ENCODE results near the gene NEGR1.

NEGR1 gene

DNA sequence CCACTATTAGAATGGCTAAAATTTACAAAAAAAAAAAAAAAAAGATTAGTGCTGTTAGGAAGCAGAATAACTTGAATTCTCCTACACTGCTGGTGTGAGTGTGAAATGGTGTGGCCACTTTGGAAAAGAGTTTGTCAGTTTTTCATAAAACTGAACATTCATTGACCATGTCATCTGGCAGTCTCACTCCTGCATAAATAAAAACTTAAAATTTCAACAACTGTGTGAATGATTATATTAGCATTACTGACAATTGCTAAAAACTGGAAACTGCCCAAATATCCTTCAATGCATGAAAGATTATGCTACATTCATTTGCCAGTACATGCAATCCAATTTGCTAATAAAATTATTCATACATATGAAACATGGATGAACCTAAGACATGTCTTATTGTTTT lies 570.9 kb downstream of the NEGR1 start:
- Mint-ChIP-seq H3K4me3 (no peak overlapping the region), H3K9me3 (ENCODE audit: low read depth) (peaks cover 17% of the 10 kb centered on the region), H3K27ac (no peak overlapping the region), H3K27me3 (no peaks in the 10 kb centered on the region), H3K4me1 (ENCODE audit: low read depth) (no peaks in the 10 kb centered on the region), H3K36me3 (no peaks in the 10 kb centered on the region)

DNA sequence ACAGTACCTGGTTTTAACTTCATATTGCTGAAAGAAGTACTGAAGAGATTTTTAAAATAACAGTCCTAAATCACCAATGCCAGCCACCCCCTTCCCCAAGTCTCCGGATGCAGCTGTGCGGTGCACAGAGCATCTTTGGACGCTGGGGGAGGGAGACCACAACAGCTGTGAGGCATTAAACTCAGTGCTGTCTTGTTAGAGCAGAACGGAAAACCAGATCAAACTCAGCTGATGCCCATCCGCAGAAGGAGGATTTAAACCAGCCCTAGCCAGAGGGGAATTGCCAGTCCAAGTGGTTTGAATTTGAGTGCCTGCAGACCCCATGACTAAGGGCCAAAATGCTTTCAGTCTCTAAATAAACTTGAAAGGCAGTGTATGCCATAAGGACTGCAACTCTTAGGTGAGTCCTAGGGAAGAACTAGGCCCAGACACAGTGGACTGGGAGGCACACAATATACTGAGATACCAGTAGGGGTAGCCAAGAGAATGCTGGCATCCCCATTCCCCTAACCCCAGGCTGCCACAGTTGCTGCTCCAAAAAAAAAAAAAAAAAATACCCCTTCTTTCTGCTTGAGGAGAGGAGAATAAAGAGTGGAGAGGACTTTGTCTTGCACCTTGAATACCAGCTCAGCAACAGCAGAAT lies 576.2 kb downstream of the NEGR1 start:
- Mint-ChIP-seq H3K9me3 (ENCODE audit: low read depth) (peaks cover 22% of the 10 kb centered on the region), H3K27me3 (no peaks in the 10 kb centered on the region), H3K4me1 (ENCODE audit: low read depth) (no peaks in the 10 kb centered on the region), H3K27ac (no peak overlapping the region), H3K36me3 (no peaks in the 10 kb centered on the region), H3K4me3 (no peak overlapping the region)

DNA sequence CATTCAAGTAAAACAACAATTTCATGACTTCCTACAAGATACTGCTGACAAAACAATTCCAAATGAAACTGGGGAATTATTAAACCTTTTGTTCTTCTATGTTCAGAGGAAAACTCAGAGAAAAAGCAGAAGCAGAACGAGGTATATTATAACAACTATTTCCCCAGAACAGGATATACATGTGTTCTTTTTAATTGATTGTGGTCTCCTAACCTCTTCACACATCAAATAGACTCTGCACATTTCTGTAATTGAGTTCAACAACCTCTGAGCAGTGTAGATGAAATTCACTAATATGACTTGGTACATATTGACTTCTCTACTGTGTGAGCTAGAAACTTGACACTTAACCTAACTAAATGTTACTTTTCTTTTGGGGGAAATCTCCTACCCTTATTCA lies 584.2 kb downstream of the NEGR1 start:
- Mint-ChIP-seq H3K36me3 (no peaks in the 10 kb centered on the region), H3K27ac (no peak overlapping the region), H3K4me3 (no peak overlapping the region), H3K4me1 (ENCODE audit: low read depth) (no peaks in the 10 kb centered on the region), H3K9me3 (ENCODE audit: low read depth) (peaks cover 14% of the 10 kb centered on the region), H3K27me3 (no peaks in the 10 kb centered on the region)

DNA sequence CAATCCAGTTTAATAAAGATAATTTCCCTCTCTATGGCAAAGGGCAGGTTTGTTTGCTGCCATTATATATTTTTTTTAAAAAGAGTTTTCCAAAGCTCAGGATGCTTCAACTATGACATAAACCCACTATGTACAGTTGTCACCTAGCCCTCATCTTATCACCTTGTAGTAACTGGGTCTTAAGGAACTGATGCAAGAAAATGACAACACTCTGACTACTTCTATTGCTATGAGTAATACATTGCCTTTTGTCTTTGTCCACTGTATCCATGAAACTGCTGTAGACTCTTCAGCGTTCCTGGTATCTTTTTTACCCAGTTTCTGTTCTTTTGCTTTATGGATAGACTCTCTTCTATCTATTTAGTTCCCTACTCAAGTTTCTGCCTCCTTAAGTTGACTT lies 586.5 kb downstream of the NEGR1 start:
- Mint-ChIP-seq H3K4me1 (ENCODE audit: low read depth) (no peaks in the 10 kb centered on the region), H3K4me3 (no peak overlapping the region), H3K9me3 (ENCODE audit: low read depth) (peaks cover 6% of the 10 kb centered on the region), H3K27ac (no peak overlapping the region), H3K27me3 (no peaks in the 10 kb centered on the region), H3K36me3 (no peaks in the 10 kb centered on the region)

DNA sequence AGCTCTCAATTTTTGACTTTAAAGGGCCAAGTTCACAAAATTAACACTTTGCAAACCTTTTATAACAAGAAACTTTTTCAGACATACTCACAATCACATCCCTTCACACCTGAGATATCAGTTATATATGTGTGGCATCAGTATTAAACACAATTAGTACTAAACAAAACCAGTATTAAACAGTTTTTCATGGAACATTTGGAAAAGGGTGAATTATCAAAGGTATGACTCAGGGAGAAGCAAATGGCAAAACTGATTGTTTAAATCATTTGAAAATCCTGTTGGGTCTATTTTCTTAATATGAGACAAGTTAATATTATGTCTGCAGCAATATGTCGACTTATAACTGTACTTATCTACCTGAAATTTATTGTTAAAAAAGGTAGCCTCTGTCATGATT lies 587.3 kb downstream of the NEGR1 start:
- Mint-ChIP-seq H3K36me3 (no peaks in the 10 kb centered on the region), H3K4me3 (no peak overlapping the region), H3K27me3 (no peaks in the 10 kb centered on the region), H3K9me3 (ENCODE audit: low read depth) (peaks cover 3% of the 10 kb centered on the region), H3K4me1 (ENCODE audit: low read depth) (no peaks in the 10 kb centered on the region), H3K27ac (no peak overlapping the region)

DNA sequence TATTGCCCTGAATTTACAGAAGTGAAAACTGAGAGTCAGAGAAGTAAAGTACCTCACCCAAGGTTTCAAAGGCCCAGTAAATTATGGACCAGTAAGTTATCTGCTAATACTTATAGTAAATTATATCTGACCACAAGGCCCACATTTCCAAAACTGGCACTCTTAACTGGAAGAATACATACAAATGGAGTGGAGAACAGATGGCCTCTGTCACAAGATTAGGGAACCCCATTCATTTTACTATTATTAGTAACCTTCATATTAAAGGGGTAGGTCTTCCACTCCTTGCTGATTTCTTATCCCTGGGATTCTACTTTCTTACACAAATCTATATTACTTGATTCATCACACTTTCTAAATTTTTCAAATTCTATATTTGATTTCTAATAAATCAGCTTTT lies 588.8 kb downstream of the NEGR1 start:
- H3K27ac Mint-ChIP-seq: no peak overlapping the region
- H3K27me3 Mint-ChIP-seq: no peaks in the 10 kb centered on the region
- no peaks in the 10 kb centered on the region for H3K4me1 Mint-ChIP-seq (ENCODE audit: low read depth)
- no peaks in the 10 kb centered on the region for H3K9me3 Mint-ChIP-seq (ENCODE audit: low read depth)
- no peaks in the 10 kb centered on the region for H3K36me3 Mint-ChIP-seq
- no peak overlapping the region for H3K4me3 Mint-ChIP-seq

DNA sequence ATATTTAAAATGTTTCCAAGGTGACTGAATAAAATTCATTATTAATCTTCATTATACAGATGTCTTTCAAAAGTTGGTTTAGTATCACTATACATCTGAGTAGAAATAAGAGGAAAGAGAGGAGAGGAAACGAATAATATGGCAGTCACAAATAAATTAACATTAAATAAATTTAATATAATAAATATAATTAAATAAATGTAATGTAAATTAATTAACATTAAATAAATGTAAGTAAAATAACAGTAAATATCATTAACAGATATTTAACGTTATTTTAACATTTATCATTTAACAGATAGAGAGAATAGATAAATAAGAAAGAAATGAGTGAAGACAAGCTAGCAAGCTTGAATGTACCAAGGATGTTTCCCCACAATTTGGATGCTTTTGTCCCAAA lies 592.7 kb downstream of the NEGR1 start:
- Mint-ChIP-seq H3K9me3 (ENCODE audit: low read depth) (no peaks in the 10 kb centered on the region), H3K36me3 (no peaks in the 10 kb centered on the region), H3K4me1 (ENCODE audit: low read depth) (no peaks in the 10 kb centered on the region), H3K4me3 (no peak overlapping the region), H3K27me3 (no peaks in the 10 kb centered on the region), H3K27ac (no peak overlapping the region)

DNA sequence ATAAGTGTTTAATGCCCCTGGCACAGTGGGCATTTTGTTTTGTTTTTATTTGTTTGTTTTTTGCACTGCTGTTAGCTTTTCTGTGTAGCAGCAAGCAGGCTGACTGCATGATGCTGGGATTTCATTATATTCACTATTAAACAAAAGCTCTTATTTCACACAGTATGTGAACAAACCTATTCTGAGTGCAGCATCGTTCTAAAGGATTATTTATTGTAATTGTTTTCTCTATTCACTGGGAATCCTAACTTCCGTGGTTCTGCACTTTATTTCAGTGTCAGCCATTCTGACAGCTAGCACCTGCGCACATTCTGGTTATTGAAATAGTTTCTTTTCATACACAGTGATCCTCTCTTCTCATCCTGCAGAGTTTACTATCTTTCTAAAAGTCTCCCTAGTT lies 595.0 kb downstream of the NEGR1 start:
- no peaks in the 10 kb centered on the region for H3K9me3 Mint-ChIP-seq (ENCODE audit: low read depth)
- H3K27me3 Mint-ChIP-seq: no peaks in the 10 kb centered on the region
- no peaks in the 10 kb centered on the region for H3K36me3 Mint-ChIP-seq
- no peaks in the 10 kb centered on the region for H3K4me1 Mint-ChIP-seq (ENCODE audit: low read depth)
- no peak overlapping the region for H3K4me3 Mint-ChIP-seq
- no peak overlapping the region for H3K27ac Mint-ChIP-seq

DNA sequence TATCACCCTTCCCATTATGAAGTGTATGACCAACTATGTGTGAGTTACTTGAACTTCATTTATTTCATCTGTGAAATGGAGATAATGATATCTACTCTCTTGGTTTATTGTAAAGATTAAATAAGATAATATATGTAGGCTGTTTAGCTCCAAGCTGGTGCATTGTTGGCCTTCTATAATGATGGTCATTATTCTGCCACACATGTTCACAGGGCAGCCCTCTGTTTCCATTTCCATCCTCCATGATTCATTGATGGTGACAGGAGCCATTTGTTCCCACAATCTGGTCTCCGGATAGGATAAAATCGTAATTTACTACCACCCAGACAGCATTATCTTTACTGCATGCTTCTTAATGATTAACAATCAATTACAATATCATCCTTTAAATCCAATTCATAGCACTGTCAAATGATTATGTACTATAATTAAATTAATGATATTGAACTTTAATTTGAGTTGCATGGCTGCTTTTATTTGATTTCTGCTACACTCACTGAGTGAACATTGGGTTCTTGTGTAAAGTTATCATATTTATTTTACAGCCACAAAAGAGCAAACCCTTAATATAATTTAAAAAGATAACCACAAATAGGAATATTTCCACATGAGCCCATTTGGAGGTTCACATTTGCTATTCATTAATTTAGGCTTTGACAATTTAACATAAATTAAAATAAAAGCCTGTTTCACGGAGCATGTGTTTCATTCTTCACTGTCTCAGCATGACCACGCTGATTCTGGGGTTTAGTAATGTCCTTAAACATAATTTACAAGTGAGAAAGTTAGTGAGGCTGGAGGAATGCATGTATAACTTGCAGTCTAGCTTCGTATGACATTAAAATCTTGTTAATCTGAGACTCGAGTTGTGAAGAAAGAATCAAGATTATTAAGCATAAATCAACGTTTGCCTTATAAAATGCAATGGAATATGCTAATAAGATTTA lies 605.1 kb downstream of the NEGR1 start:
- H3K27ac Mint-ChIP-seq: no peak overlapping the region
- H3K4me3 Mint-ChIP-seq: no peak overlapping the region

DNA sequence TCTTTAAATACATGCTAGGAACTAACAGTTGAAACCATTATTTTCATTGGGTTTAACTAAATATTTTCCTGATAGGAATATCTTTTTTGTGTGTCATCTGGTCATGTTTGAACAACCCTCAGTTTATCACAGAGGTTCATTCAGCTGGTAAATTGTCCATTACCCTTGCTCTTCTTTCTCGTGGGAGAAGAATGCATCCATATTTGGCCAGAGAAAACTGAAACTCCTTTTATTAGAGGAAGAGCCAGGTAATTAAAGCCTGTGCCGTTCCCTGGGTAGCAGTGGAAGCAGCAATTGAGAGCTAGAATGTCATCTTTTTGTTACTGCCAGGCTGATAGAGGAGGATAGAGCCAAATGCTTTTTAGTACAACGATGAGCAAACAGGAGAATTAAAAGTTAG lies 614.3 kb downstream of the NEGR1 start:
- no peak overlapping the region for H3K4me3 Mint-ChIP-seq
- H3K27me3 Mint-ChIP-seq: no peaks in the 10 kb centered on the region
- H3K4me1 Mint-ChIP-seq (ENCODE audit: low read depth): no peaks in the 10 kb centered on the region

More for the DNA sequence above, 605.1 kb downstream of the NEGR1 start:
- Mint-ChIP-seq H3K36me3 (no peaks in the 10 kb centered on the region), H3K9me3 (ENCODE audit: low read depth) (no peaks in the 10 kb centered on the region), H3K27me3 (no peaks in the 10 kb centered on the region), H3K4me1 (ENCODE audit: low read depth) (no peaks in the 10 kb centered on the region)

DNA sequence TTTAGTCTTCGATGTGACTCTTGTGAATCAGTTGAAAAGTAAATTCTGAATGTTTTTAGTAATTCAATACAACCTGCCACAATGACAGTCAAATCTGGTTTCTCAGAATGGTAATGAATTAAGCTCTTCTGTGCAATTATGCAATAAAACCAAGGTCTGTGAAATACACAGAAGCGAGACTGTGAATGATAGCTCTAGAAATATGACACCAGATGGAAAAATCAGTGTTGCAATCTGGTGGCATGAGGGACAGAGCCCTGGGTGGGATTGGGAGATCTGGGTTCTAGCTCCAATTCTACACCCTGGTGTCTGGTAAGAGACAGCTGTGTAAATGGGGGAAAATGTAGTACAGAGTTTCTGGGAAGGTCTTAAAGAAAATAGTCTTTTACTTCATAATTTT lies 615.1 kb downstream of the NEGR1 start:
- no peaks in the 10 kb centered on the region for H3K9me3 Mint-ChIP-seq (ENCODE audit: low read depth)
- H3K27ac Mint-ChIP-seq: no peak overlapping the region
- no peak overlapping the region for H3K4me3 Mint-ChIP-seq
- H3K27me3 Mint-ChIP-seq: no peaks in the 10 kb centered on the region
- no peaks in the 10 kb centered on the region for H3K4me1 Mint-ChIP-seq (ENCODE audit: low read depth)
- no peaks in the 10 kb centered on the region for H3K36me3 Mint-ChIP-seq

More for the DNA sequence above, 614.3 kb downstream of the NEGR1 start:
- no peaks in the 10 kb centered on the region for H3K9me3 Mint-ChIP-seq (ENCODE audit: low read depth)
- H3K27ac Mint-ChIP-seq: no peak overlapping the region
- no peaks in the 10 kb centered on the region for H3K36me3 Mint-ChIP-seq

DNA sequence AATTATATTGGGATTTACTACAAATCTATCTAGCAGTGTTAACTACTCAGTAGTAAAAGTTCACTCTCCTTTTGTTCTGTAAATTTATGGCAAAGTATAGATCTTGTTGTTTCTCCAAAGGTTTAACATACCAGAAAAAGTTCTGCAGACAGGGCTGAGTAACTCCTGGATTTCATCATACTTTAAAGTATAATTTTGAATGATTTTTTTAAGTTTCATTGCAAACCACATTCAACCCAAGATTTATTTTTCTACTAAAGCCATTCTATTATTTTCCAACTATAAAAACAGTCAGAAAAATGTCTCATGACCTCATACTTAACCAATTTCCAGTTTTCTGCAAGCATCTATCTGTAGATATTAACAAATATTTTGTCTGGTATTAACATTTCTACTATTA lies 615.7 kb downstream of the NEGR1 start:
- Mint-ChIP-seq H3K27me3 (no peaks in the 10 kb centered on the region), H3K4me3 (no peak overlapping the region), H3K36me3 (no peaks in the 10 kb centered on the region), H3K9me3 (ENCODE audit: low read depth) (no peaks in the 10 kb centered on the region), H3K27ac (no peak overlapping the region), H3K4me1 (ENCODE audit: low read depth) (no peaks in the 10 kb centered on the region)

DNA sequence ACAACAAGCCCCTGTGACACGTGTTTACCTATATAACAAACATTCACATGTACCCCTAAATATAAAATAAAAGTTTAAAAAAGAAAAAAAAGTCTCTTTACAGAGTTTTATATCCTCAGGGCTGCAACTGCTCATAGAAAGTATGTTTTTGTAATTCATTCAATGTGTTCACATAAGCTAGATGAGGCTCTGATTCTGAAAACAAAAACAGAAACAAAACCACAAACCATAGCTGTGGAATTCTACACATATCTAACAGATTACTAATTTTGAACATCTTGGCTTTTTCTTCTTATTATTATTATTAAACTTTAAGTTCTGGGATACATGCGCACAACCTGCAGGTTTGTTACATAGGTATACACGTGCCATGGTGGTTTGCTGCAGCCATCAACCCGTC lies 621.9 kb downstream of the NEGR1 start:
- H3K36me3 Mint-ChIP-seq: no peaks in the 10 kb centered on the region
- H3K27me3 Mint-ChIP-seq: no peaks in the 10 kb centered on the region
- H3K4me1 Mint-ChIP-seq (ENCODE audit: low read depth): no peaks in the 10 kb centered on the region
- H3K27ac Mint-ChIP-seq: no peak overlapping the region
- no peaks in the 10 kb centered on the region for H3K9me3 Mint-ChIP-seq (ENCODE audit: low read depth)
- no peak overlapping the region for H3K4me3 Mint-ChIP-seq

DNA sequence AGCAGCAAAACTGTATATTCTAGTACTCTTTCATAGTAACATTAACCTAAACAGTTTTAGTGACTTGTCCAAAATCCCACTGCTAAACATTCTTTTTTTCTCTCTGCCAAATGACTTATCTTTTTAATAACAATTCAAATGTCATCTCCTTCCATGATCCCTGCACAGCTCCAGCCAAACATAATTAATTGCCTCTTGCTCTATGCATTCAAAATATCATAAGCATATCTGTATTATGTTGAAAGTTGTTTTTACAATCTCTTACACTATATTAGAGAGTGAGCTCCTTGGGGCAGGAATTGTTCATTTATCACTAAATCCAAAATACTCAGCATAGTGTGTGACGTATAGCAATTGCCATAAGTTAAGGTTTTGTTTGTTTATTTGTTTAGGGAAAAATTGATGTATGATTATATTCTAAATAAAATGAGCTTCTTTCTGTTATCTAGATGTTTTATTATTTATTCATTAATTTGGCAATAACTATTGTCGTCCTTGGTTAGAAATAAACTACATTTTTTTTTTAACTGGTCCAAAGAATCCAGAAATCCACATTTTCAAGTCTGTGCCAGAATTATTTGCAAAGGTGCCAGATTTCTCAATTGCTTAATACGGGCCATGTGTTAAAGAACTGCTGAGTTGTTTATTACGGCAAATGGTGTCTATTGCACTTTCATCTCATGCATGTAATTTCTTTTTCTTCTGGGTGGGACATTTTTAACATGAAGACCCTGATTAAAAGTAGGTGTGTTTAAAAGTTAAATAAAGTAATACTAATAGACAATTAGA lies 624.3 kb downstream of the NEGR1 start:
- Mint-ChIP-seq H3K4me1 (ENCODE audit: low read depth) (no peaks in the 10 kb centered on the region), H3K27me3 (no peaks in the 10 kb centered on the region), H3K27ac (no peak overlapping the region), H3K4me3 (no peak overlapping the region), H3K9me3 (ENCODE audit: low read depth) (no peaks in the 10 kb centered on the region), H3K36me3 (no peaks in the 10 kb centered on the region)

DNA sequence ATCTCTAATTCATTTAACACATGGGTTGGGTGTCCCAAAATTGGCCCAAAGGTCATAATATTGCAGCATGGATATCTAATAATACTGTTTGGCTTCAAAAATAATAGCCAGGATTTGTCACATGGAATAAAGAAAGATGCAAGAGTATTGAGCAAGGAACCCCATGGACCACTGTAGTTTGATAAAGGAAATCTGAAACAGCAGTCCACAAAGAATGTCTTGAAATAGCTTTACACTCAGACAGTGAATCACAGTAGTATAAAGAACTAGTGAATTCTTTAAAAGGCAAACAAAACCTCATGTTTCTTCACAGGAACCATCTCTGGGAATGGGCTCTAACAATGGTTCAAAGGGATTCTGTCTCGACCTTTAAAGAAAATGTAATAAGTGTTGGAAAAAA lies 625.4 kb downstream of the NEGR1 start:
- Mint-ChIP-seq H3K36me3 (no peaks in the 10 kb centered on the region), H3K27ac (no peak overlapping the region), H3K4me3 (no peak overlapping the region)

More for the DNA sequence above, 625.4 kb downstream of the NEGR1 start:
- Mint-ChIP-seq H3K27me3 (no peaks in the 10 kb centered on the region), H3K9me3 (ENCODE audit: low read depth) (no peaks in the 10 kb centered on the region), H3K4me1 (ENCODE audit: low read depth) (no peaks in the 10 kb centered on the region)

Data from activated naive CD8-positive, alpha-beta T cell (primary cell).